NCI-H2171 treated with DMSO at 0.1 percent for 48 hours (cell line): ENCODE results near the gene RASL11B.

ENCODE experiments used
- DNase-seq: peaks from one replicate; lab custom pipeline; 2025; lab: John Stamatoyannopoulos, UW

The RASL11B gene

DNA sequence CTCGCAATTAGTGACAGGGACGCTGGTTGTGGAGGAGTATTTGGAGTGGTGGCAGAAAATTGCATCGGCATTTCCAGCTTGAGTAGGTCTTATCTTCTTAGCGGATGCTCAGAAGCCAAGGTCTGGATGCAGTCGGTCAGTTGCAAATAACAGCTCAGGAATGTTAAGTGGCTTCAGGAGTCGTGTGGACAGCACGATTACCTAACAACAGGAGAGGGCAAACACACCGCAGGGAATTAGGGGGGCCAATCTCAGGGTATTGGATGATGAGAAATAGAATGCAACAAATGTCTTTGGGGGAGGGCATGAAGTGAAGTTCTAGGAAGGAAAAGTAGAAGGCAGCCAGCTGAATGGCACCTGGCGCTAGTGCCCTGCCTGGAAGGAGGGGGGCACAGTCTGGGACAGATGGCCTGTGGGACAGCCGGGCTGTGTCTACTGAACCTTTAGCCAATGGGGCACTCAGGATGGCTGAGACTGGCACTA is 11.8 kb downstream of the RASL11B start:
- DNase-seq = no peak

DNA sequence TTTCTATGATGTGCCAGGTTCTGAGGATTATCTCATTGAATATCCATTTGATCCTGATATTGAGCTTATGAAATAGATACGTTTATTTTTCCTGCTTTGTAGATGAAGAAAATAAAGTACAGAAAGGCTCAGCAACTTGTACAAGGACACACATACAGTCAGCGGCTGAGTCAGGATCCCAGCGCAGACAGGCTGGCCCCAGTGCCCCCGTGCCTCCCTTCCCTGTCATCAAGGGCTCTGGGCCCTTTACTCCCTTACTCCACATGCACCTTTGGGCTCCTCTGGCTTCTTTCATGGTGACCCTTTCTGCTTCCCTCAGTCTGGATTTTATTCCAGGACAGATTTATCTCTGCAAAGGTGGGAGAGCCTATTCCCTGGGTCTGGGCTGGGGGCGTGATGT is 12.8 kb downstream of the RASL11B start:
- no peak for DNase-seq

DNA sequence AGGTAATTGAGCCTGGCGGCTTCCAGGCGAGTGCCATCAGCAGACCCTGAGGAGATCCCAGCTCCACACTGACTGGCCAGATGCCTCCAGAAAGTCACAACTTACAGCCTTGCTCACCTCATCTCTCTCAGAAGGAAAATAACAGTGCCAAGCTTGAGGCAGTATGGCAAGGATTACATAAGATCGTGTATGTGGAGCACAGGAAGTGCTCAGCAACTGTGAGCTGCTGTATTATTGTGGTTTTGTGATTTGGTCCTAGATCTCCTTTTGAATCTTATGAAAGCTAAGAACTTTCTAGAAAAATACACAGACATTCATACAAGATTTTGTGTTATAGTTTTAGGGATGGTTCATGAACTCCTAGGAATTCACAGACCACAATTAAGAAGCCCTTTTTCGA is 14.0 kb downstream of the RASL11B start:
- DNase-seq = no peak

DNA sequence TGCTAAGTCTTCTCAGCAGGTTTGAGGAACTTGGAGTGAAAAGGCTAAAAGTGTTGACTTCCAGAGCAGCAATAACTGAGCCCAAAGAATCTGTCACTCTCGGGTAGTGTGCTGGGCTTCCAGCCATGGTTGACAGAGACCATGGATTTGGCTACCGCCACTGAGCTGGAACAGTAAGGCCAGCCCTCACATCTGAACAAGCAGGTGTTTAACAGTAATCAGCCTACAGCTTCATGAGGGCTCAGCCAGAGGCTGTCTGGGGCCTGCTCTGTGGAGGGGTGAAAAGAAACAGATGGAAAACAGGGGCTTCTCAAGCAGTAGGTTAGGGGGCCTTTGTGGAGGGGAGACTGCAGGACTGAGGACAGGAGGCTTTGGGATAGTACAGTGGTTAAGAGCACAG is 14.9 kb downstream of the RASL11B start:
- no peak for DNase-seq

DNA sequence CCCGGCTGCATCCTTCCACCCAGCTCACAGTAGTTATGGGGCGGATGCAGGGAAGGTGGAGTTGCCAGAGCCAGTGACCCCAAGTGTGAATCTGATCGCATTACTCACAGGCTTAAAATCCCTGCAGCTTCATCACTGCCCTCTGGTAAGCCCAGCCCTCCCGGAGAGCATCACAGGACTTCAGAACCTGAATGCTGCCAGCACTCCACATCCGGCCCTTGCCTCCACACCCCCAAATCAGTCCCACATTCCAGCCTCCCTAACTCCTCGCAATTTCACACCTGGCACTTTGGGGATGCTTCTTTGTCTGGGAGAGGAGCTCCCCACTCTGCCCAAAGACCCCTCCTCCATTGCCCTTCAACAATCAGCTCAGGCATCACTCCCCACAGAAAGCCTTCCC is 15.6 kb downstream of the RASL11B start:
- no peak for DNase-seq

DNA sequence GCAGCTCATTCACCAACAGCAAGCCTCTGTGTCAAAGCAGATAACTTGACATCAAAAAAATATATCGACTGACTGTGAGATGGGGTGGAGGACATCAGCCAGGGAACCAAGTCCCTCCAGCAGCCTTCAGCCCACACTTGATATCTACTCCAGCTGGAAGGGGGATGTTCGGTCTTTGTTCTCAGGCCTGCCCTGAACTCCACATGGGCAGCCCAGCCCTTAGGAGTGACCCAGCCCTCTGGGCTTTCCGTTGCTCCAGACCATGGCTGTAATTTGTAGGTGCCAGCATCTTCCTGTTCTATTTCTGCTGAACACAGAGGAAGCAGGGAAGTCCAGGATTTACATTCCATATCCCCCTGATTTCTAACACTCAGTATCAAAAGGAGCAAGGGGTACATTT is 17.4 kb downstream of the RASL11B start:
- no peak for DNase-seq

DNA sequence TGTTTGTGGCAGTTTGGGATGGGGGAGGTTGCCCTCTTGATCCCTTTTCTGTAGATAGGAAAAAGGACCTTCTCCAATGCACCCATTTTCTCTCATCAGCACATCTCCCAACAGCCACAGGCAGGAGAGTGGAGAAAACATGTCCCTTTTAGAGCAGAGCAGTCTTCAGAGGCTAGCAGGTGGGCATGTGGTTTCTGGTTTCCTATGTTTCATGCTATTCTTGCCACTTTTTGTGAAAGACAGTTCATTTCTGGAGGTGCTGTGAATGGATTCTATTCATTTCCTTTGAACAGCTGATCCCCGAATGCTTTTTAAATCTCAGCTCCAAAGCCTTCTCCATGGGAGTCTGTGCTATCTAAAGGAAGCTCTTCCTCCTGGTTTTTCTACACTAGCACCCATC is 18.9 kb downstream of the RASL11B start:
- no peak for DNase-seq

DNA sequence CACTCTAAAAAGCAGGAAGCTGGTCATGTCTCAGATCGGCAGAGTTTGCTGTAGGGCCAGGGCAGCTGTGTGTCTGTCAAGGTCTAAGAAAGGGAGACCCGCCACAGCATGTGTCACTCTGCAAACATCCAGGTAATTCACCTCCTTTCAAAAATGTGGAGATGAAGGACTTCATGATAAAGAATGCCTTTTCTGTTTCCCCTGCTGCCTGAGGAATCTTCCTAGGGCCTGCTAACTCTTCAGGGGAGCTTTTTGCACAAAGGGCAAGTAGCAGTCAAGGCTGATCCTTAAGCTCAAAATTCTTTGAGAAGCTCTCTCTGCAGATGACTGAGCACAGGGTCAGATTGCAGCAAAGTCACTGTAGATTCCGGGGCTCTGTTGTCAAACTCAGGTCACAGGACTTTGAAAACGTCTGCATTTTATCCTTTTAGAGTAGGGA is 21.1 kb downstream of the RASL11B start:
- DNase-seq = no peak

DNA sequence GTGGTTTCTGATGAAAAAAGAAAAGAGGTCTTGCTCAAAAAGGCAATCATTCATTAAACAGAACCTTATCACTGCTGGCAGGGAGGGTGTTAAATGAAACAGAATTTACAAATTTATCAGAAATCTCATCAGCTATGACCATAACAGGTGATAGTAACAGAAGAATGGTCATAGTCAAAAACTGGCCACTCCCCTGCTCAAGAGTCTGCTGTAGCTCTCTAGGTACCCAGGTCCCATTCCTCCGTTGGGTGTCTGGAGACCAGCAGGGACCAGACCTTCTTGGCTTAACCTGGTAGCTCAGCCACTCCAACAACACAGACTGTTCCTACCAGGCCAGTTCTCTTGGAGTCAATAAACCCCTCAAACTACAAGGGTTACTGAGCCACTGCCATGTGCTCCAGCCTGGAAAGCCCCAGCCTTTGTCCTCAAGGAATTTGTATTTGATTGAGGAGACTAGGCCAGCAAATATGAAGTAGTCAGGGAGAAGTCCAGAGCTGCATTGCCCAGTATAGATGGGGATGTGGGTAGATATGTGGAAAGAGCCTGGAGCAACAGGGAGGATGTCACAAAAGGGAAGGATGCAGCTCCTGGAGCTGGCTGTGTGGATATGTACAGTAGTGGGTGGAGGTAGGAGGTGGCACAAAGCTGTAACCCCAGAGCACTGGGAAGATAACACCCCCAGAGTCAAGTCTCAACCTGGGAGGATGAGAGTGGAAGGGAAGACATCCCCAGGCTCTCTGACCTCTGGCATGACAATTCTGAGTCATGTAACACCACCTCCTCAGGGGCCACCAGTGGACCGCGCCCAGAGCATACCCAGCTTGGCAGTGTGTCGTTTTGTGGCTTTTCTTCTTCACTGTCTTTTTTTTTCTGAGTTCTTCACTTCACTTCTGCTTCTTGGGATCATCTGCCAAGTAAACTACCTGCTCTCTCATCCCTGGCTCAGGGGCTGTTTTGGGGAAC is 21.9 kb downstream of the RASL11B start:
- no peak for DNase-seq

DNA sequence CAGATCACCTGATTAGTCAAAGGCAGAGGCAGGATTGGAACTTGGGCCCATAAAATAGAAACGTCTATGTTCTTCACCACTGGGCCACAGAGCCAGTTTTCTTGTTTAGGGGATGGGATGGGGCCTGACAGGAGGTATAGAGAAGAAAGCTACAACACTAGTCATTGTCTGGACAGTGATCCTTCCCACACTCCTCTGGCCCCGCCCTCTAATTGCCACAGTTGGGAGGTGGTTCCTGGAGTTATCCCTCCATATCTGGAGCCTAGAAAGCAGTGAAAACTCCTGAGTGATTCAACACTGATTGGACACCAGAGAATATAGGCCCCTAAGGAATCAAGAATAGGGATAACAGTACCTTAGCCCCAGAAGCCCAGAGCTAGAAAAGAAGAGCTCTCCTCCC is 22.9 kb downstream of the RASL11B start:
- DNase-seq = no peak

DNA sequence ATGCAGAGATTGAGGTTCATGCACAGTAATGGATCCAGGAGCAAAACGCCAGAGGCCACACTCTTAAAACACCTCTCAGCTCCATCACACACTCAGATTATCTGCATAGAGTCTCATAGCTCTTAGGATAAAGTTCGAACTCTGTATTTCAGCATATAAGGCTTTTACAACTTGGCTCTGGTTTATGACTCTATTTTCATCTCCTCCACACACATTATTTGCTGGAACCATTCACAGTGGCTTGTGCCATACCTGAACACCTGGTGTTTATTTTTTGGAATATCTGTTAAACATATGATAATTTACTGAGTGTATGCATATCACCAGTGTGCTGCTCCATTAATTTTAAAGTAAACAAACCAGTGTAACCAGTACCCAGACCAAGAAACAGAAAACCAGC is 27.2 kb downstream of the RASL11B start:
- no peak for DNase-seq

DNA sequence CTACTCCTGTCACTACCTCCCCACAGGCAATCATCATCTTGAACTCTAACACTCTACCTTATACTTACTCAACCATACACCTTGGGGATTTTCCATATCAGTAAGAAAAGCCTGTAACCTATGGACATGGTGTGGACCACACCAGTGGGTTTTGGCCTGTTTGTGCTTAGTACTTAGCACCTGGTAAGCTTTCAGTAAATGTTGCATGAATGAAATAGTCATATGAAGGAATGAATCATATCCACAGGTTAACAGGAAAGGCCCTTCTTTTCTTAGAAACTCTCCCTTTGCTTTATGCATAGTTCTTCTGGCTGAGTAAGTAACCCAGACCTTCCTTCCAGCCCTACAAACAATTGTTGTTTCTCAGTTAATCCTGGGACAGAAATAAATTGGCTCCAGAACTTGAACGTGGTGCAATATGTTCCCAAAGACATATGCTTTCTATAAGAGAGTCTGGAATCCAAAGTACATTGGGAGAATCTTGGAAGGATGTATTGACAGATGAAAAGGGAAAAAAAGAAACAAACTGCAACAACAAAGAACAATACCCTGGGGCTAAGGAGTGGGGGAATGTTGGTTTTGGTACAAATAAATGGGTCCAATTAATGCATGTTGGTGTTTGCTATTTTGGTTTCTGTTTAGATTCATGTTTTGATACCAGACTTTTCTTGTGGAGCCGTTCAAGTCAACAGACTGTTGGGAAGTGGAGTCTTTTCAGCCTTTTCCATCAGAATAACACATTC is 27.8 kb downstream of the RASL11B start:
- no peak for DNase-seq

DNA sequence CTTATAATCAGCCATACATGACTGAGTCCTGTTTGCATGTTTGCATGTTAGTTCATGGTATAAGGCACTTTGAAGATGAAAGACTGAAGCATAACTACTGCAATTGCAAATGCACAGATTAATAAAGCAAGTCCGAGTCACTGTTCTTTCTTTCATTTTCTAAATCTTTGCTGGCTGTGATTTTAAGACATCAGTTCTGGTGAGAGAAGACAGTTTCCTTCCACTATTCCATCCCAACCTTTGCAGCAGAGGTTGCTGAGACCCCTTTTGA is 28.3 kb downstream of the RASL11B start:
- no peak for DNase-seq

DNA sequence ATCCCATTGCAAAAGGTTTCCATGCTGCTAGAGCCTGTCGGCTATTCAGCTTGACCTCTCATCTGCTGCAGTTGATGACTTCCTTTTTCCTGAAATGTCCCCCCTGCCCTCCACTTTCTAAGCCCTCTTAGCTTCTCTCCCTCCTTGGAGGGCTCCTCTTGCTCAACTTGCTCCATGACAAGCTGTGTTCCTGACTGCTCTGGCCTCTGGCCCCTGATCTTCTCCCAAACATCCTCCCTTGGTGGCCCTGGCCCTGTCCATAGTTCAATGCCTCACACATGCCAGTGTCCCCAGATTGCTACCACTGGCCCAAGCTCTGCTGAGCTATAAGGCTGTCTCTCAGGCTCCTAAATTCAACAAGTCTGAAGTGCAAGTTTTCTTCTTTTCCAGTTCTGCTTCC is 29.6 kb downstream of the RASL11B start:
- DNase-seq = no peak

DNA sequence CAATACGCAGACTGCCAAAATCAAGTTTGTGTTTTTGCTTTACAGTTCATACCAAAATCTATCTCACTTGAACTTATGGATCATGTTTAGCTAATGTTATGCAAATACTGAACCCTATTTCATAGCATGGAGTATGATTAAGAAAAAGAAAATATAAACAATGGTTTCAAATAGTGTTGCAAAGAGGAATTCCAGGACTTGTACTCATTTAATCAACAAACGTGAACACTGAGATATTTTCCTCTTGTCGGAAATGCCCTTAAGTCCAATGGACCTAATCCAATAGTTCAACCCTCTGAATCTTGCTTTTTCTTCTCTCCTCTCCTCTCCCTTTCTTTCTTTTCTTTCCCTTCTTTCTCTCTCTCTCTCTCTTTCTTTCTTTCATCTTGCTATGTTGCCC is 30.8 kb downstream of the RASL11B start:
- DNase-seq = no peak

DNA sequence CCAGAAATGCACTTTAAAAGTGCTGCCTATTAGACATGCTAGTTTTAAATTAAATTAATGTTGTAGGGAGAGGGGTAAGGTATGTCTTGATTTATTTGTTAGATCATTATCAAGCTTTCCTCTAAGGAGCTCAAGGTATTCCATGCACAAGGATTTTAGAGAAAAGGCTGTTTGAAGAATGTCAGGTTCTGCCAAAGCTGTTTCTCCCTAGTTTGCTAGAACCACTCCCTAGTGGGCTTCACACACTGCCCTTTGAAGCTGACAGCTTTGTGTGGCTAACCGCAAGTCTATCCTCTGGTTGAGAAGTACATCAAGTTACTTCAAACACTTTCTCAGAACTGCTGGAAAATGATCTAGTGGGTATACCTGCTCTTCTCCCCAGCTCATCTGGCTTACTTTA is 32.3 kb downstream of the RASL11B start:
- DNase-seq = no peak

DNA sequence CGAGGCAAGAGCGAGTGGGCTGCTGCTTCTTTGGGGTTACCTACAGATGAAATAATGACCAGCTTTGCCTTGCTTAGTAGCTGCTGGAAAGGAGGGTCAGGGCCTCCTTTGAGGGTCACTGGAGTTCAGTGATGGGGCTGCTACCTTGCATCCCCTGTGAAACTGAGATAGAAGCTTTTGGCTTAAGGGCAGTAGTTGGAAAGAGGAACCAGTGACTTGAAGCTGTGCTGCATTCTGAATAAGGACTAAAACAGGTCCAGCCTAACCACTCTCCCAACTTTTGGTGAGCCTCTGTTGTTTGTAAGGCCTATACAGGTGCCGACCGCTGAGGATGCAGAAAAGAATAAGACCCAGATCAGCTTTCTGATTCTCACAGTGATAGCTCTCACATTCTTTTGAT is 41.2 kb downstream of the RASL11B start:
- no peak for DNase-seq

DNA sequence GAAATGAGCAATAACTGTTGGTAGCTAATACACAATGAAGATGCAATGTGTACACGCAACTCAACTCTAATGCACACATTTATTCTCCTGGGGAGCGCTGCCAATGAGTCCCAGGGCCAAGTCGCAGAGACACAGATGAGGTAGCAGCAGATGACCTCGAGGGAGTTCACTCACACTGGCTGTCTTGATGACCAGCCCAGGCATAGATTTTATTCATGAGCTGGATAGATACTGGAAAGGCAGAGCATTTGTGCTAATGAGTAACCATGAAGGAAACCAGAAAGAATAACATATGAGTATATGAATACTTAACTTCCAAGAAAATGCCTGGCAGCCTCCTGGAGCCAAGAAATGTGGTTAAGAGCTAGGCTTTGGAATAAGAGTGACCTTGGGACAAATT is 42.3 kb downstream of the RASL11B start:
- DNase-seq = no peak

DNA sequence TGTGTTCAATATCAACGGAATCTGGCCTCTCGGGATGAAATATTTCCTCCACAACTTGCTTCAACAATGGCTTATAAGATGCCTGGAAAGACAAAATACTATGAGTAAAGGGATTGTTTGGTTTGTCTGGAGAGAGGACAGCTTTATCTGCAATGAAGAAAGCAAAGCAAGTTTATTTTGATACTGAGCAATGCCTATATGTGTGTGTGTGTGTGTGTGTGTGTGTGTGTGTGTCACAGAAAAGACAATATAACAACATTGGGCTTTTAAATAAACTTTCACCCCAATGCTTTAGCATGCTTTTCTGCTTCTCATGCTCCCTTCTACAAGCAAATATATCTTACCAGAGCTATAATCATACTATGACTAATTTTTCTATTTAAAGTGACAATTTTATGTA is 45.4 kb downstream of the RASL11B start:
- DNase-seq = no peak

DNA sequence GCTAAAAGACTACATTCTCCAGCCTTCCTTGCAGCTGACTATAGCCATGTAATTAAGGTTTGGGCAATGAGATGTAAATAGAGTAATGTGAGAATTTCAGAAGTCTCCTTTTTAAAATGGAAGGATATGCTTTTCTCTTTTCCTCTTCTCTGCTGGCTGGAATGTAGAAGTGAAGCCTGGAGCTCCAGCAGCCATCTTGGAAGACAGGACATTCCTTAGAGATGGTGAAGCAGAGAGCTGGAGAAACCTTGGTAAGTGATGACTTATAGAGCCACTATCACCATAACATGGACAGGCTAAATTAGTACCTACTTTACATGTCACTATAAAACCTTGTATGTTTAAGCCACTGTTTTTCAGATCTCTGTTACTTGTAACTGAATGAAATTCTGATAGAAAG is 48.0 kb downstream of the RASL11B start:
- DNase-seq = no peak

DNA sequence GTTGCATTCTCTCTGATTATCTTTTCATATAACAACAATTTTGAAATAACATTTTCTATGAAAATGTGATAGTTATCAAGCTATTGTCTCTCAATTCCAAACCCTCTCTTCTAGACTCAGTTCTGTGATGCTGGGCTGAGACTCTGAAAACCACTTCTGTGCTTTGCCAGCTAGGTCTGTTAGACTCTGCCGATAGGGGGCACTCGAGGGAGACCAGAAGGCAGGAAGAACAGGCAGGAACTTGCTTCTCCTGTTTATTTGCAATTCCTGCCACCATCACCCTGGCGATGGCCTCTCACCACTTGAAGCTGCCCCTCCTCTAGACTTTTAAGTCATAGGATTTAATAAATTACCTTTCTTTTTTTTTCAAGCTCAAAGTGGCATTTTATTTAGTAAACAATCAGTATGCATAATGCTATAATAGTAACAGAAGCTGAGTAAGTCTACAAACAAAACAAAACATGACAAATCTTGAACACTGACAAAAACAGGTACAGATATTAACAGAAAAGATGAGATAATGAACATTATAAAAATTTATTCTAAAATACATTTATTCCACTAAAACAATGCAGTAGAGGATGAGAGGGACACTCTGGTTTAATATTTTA is 49.7 kb downstream of the RASL11B start:
- DNase-seq = peak; percentile 44

DNA sequence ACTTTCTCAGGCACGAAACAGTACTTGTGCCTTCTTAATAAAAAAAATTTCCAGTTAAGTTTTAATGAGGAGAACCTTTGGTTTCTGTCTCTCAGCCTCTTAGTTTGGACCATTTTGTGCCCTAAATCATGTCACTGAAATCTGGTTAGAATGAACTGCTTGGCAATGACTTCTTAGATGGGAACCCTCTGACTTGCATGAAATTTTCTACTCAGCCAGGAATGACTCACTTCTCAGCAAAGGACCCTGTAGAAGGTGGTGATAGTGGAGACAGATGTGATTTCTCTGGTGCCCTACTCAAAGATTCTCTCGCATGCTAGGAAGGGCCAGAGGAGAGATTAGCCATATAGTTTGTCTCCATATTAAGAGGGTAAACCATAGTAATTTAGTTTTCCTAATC is 50.5 kb downstream of the RASL11B start:
- DNase-seq = no peak

DNA sequence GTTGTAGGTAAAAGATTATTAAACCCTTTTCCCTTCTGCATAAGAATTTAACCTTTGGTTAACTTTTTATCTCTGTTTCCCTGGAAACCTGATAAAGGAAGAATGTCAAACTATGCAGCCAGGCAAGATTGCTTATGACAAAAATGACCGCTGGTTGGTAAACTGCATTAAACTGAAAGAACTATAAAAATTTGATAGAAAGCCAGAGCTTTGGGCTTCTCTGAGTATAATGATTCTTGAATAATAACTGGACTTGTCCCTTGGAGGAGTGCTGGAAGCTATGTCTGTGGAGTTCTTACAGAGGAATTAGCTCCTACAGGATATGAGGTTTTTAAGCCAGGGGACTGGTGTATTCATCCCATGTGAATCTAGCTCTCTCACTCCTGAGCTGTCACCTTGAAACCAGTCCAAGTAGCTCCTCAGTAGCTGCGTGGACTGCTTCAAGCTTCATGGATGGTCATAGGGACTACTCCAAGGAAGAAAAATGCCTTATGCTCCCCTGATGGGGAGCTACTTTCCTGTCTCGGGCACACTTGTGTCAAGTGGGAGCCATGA is 52.0 kb downstream of the RASL11B start:
- no peak for DNase-seq
